IMR-90 (cell line): ENCODE measurements around the gene ORC4. TPM values are rescaled to one million over a fixed set of nuclear protein-coding genes. Genes with fewer than 3 reads are reported as not detected.

Source experiments
- ATAC-seq: fragments of 200-7000 bp; cut with Tn5 transposase; 2 replicates; pipeline ENCODE4 v1.9.1; 2020; ENCODE audit warnings: low read depth, mild to moderate bottlenecking, moderate library complexity
- BruUV-seq: library from RNA; stranded (reverse); fragments of 400-500 nt; replicated peaks from 2 replicates; lab custom pipeline; 2021; lab: Mats Ljungman, UMichigan
- CTCF ChIA-PET: fragments of 300-600 bp; formaldehyde crosslinking; extraction: SDS; loops from one replicate; lab custom pipeline; 2021; ENCODE audit warnings: antibody characterized with exemption; lab: Yijun Ruan, JAX
- POLR2A ChIA-PET: fragments of 300-600 bp; sonication (Branson Sonifier 250); formaldehyde crosslinking; loops from one replicate; lab custom pipeline; 2022; ENCODE audit warnings: antibody characterized with exemption; ENCODE audit not compliant: unreplicated experiment; lab: Charles Lee
- DNase-seq: peaks from one replicate; pipeline ENCODE4 v3.0.0; 2013
- H2AFZ ChIP-seq: replicated peaks from 2 replicates; pipeline ENCODE3; 2013; ENCODE audit warnings: low read length, mild to moderate bottlenecking; ENCODE audit not compliant: poor library complexity
- H2AK5ac ChIP-seq: 2 replicates; pipeline ENCODE4 v1.6.1; 2013; ENCODE audit warnings: low read depth, low read length, inconsistent platforms
- H2AK9ac ChIP-seq: replicated peaks from 2 replicates; pipeline ENCODE3; 2013; ENCODE audit warnings: mild to moderate bottlenecking, low read depth, low read length, moderate library complexity; ENCODE audit not compliant: poor library complexity
- H2BK120ac ChIP-seq: 2 replicates; pipeline ENCODE4 v1.6.1; 2013; ENCODE audit warnings: low read depth, low read length, inconsistent platforms
- H2BK15ac ChIP-seq: 3 replicates; pipeline ENCODE4 v1.6.1; 2013; ENCODE audit warnings: low read depth, low read length, inconsistent platforms
- H2BK20ac ChIP-seq: 2 replicates; pipeline ENCODE4 v1.6.1; 2013; ENCODE audit warnings: low read depth, mild to moderate bottlenecking, inconsistent platforms, low read length, moderate library complexity
- H2BK5ac ChIP-seq: 2 replicates; pipeline ENCODE4 v1.6.1; 2013; ENCODE audit warnings: mild to moderate bottlenecking, low read depth, low read length, inconsistent platforms; ENCODE audit not compliant: poor library complexity, severe bottlenecking
- H3K14ac ChIP-seq: replicated peaks from 2 replicates; pipeline ENCODE4 v1.6.1; 2013; ENCODE audit warnings: low read depth, low read length, inconsistent platforms
- H3K18ac ChIP-seq: 2 replicates; pipeline ENCODE4 v1.6.1; 2013; ENCODE audit warnings: low read depth, low read length, control low read depth
- H3K23ac ChIP-seq: 2 replicates; pipeline ENCODE4 v1.6.1; 2013; ENCODE audit warnings: low read depth, low read length, inconsistent platforms
- H3K27ac ChIP-seq: 2 replicates; pipeline ENCODE4 v1.5.1; 2013; ENCODE audit warnings: mild to moderate bottlenecking, control low read depth, low read length; ENCODE audit not compliant: insufficient read depth
- H3K27me3 ChIP-seq: 2 replicates; pipeline ENCODE4 v1.6.1; 2013; ENCODE audit warnings: low read length; ENCODE audit not compliant: control insufficient read depth, insufficient read depth
- H3K36me3 ChIP-seq: 2 replicates; pipeline ENCODE4 v1.6.1; 2013; ENCODE audit warnings: low read length, mixed read lengths; ENCODE audit not compliant: control insufficient read depth, insufficient read depth
- H3K4ac ChIP-seq: 2 replicates; pipeline ENCODE4 v1.6.1; 2013; ENCODE audit warnings: low read depth, low read length, inconsistent platforms
- H3K4me1 ChIP-seq: 2 replicates; pipeline ENCODE4 v1.6.1; 2013; ENCODE audit warnings: low read length, mixed read lengths; ENCODE audit not compliant: control insufficient read depth, insufficient read depth
- H3K4me2 ChIP-seq: 2 replicates; pipeline ENCODE4 v1.6.1; 2013; ENCODE audit warnings: low read depth, mild to moderate bottlenecking, control low read depth, low read length, moderate library complexity
- H3K4me3 ChIP-seq: 2 replicates; pipeline ENCODE4 v1.5.1; 2013; ENCODE audit warnings: low read depth, mild to moderate bottlenecking, control low read depth, low read length, moderate library complexity; ENCODE audit not compliant: insufficient read depth
- H3K56ac ChIP-seq: 2 replicates; pipeline ENCODE4 v1.6.1; 2013; ENCODE audit warnings: low read length, inconsistent platforms; ENCODE audit not compliant: insufficient read depth; ENCODE audit errors: extremely low read depth
- H3K79me1 ChIP-seq, 2 experiments: 2 replicates each; pipeline ENCODE4 v1.6.1; 2013; ENCODE audit warnings: low read length in 2 of 2, inconsistent platforms in 1 of 2, low read depth in 1 of 2
- H3K9ac ChIP-seq: 2 replicates; pipeline ENCODE4 v1.6.1; 2013; ENCODE audit warnings: low read depth, low read length, control low read depth
- H3K9me1 ChIP-seq: 2 replicates; pipeline ENCODE4 v1.6.1; 2013; ENCODE audit warnings: low read length, inconsistent platforms; ENCODE audit not compliant: insufficient read depth
- H3K9me3 ChIP-seq: 2 replicates; pipeline ENCODE4 v1.6.1; 2013; ENCODE audit warnings: low read length; ENCODE audit not compliant: control insufficient read depth, insufficient read depth
- H4K20me1 ChIP-seq: 2 replicates; pipeline ENCODE4 v1.6.1; 2013; ENCODE audit warnings: low read length, inconsistent platforms; ENCODE audit not compliant: insufficient read depth
- H4K5ac ChIP-seq: 2 replicates; pipeline ENCODE4 v1.6.1; 2013; ENCODE audit warnings: mild to moderate bottlenecking, low read depth, low read length, control low read depth
- H4K8ac ChIP-seq, 2 experiments: 2 replicates each; pipeline ENCODE4 v1.6.1; 2013; ENCODE audit warnings: low read depth in 2 of 2, low read length in 2 of 2, control low read depth in 1 of 2, inconsistent platforms in 1 of 2
- H4K91ac ChIP-seq: 2 replicates; pipeline ENCODE4 v1.6.1; 2013; ENCODE audit warnings: low read depth, low read length, inconsistent platforms; ENCODE audit not compliant: insufficient read depth
- BHLHE40 ChIP-seq: fragments of 150-350 bp; IDR thresholded peaks from 2 replicates; pipeline ENCODE4 v1.6.1; 2016; ENCODE audit warnings: mild to moderate bottlenecking, low read depth, low read length
- CEBPB ChIP-seq: IDR thresholded peaks from 2 replicates; pipeline ENCODE4 v1.6.1; 2012; ENCODE audit warnings: low read depth, low read length, improper control_type of control experiment
- POLR2A ChIP-seq: IDR thresholded peaks from 2 replicates; pipeline ENCODE4 v1.6.1; 2012; ENCODE audit warnings: mild to moderate bottlenecking, low read depth, low read length
- RCOR1 ChIP-seq: IDR thresholded peaks from 2 replicates; pipeline ENCODE4 v1.6.1; 2012; ENCODE audit warnings: mild to moderate bottlenecking, low read length, improper control_type of control experiment; ENCODE audit not compliant: insufficient replicate concordance
- RFX5 ChIP-seq: IDR thresholded peaks from 2 replicates; pipeline ENCODE4 v1.8.0; 2012; ENCODE audit warnings: low read depth, mild to moderate bottlenecking, low read length, moderate library complexity
- SMC3 ChIP-seq: fragments of 150-350 bp; IDR thresholded peaks from 2 replicates; pipeline ENCODE4 v1.6.1; 2016; ENCODE audit warnings: low read depth, mild to moderate bottlenecking, antibody characterized with exemption, low read length, moderate library complexity
- WGBS, 2 experiments: methylation state at CpG; one replicate each; pipeline versions ENCODE4 v1.1.5 to v1.1.7; 2013; ENCODE audit warnings: missing lambda C conversion rate in 2 of 2; ENCODE audit not compliant: insufficient read length in 1 of 2; ENCODE audit errors: extremely low coverage in 2 of 2; 5-methylcytosine and 5-hydroxymethylcytosine counted together
- dilution Hi-C: fragments of 300-500 bp; cut with HindIII; formaldehyde crosslinking; loops from one replicate; pipeline ENCODE4 v1.14.3; 2018; ENCODE audit warnings: low sequenced_read_pairs; ENCODE audit not compliant: unreplicated experiment
- in situ Hi-C: fragments of 300-500 bp; cut with MboI; formaldehyde crosslinking; loops from 3 replicates; pipeline ENCODE4 v1.14.3; 2019; ENCODE audit warnings: low sequenced_read_pairs, inconsistent platforms, mixed read lengths
- intact Hi-C: fragments of 100-400 bp; cut with micrococcal nuclease; formaldehyde crosslinking; loops from 2 replicates; pipeline ENCODE4 v1.10.0; 2022
- polyA plus RNA-seq, 3 experiments: library from polyadenylated mRNA; depleted of rRNA; stranded (reverse); fragments of >200 nt; gene quantifications; 2 replicates each; pipeline ENCODE4 v1.2.3, GENCODE V29; 2012; ENCODE audit warnings: low replicate concordance in 1 of 3
- total RNA-seq: library from RNA; depleted of rRNA; stranded (reverse); fragments of >200 nt; gene quantifications from 2 replicates; pipeline ENCODE4 v1.2.3, GENCODE V29; 2012

Gene ORC4
- total and polyA plus RNA-seq, 2 of the 4 experiments (the other 2 are of a cell fraction) = 20.6 to 23.5 TPM

- 100% methylated on average over 1 of the region's 1 CpG; no CpG with 5 or more reads in 1 of the 2 experiments for WGBS, 2 experiments
- POLR2A ChIA-PET = no interaction called here
- H4K91ac ChIP-seq = no peak overlapping the region
- peaks cover 5 to 20% of the 10 kb centered on the region in 2 experiments for H3K79me1 ChIP-seq
- H3K27me3 ChIP-seq = no peaks in the 10 kb centered on the region
- H3K9me3 ChIP-seq = no peaks in the 10 kb centered on the region
- in situ Hi-C loops = no loop called here
- H3K4me2 ChIP-seq = no peak overlapping the region
- H4K20me1 ChIP-seq = no peaks in the 10 kb centered on the region; the same call in 1 of the 2 replicates
- no TSS peak for BruUV-seq
- no peak overlapping the region for H3K56ac ChIP-seq
- intact Hi-C loops = no loop called here
- H3K18ac ChIP-seq = no peak overlapping the region
- no peaks in the 10 kb centered on the region for H3K9me1 ChIP-seq
- no peak overlapping the region for H2AFZ ChIP-seq
- ATAC-seq = no peak
- H3K4me3 ChIP-seq = no peak overlapping the region
- H3K14ac ChIP-seq = no peak overlapping the region
- CTCF ChIA-PET = no interaction called here
- H4K5ac ChIP-seq = no peak overlapping the region
- H2BK15ac ChIP-seq = no peak overlapping the region
- no peak overlapping the region for H3K27ac ChIP-seq
- no peak overlapping the region for H2BK20ac ChIP-seq
- no peak overlapping the region for H2AK5ac ChIP-seq
- no peak overlapping the region for H3K4ac ChIP-seq
- dilution Hi-C loops = no loop called here
- no peak for DNase-seq
- no peak overlapping the region for H2BK120ac ChIP-seq
- H4K8ac ChIP-seq = no peak overlapping the region
- H3K9ac ChIP-seq = no peak overlapping the region
- no peaks in the 10 kb centered on the region for H3K4me1 ChIP-seq
- H3K23ac ChIP-seq = no peak overlapping the region
- H2AK9ac ChIP-seq = no peak overlapping the region
- TF ChIP-seq BHLHE40 (no peak), RCOR1 (no peak), SMC3 (no peak), CEBPB (no peak), POLR2A (no peak), RFX5 (no peak)
- no peak overlapping the region for H2BK5ac ChIP-seq
- no peaks in the 10 kb centered on the region for H3K36me3 ChIP-seq
Observed at GRCh38 chr2:148046802-148047201, 26.3 kb upstream of the ORC4 start.
